Stimulated activated CD4-positive, alpha-beta T cell treated with anti-CD3 and anti-CD28 coated beads, Interleukin-1b, Interleukin-23, amount 100 ng/mL, for 24 hours (primary cell): ENCODE data around the gene FAM187B.
A peak's percentile ranks its signal among the peaks of the same experiment; 100 is the strongest.

ENCODE experiments used
- DNase-seq, 4 experiments: peaks; one replicate each; pipeline ENCODE4 v3.0.0-alpha.2; 2020; ENCODE audit warnings: low read depth in 4 of 4, low spot score in 1 of 4

The FAM187B gene

DNA sequence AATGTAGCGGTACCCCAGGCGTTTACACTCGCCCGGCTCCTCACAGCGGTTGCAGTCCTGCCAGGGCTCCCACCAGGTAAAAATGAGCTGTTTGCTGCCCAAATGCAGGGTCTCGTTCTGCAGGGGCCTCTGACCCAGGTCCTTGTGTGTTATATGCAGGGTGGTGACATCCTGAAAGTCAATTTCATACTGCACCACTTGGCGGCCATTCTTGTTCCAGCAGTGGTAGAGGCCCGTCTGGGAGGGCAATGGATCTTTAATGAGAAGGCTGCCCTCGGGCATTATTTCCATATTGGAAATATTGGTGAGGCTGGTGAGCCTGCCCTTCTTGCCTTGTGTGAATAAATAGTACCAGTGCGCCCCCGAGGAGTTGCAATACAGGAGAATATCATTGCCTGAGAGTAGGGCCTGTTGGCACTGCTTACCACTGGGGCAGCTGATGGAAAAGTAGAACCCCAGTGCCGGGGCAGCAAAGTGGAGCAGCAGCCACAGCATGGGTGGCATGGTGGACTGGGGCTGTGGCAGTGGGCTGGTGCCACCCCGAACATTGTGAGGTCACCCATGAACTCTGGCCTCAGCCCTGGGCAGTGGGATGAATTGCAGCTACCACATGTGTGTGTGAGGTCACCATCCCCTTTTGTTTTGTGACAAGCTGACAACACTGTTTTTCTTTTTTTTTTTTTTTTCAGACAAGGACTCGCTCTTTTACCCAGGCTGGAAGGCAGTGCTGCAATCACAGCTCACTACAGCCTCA lies at the start of gene FAM187B:
Gene FAM187B (minus strand): TSS at position 563 of the 754 bp plus-strand sequence. CDS start 59 bp downstream, at position 504.
- no peak for DNase-seq

DNA sequence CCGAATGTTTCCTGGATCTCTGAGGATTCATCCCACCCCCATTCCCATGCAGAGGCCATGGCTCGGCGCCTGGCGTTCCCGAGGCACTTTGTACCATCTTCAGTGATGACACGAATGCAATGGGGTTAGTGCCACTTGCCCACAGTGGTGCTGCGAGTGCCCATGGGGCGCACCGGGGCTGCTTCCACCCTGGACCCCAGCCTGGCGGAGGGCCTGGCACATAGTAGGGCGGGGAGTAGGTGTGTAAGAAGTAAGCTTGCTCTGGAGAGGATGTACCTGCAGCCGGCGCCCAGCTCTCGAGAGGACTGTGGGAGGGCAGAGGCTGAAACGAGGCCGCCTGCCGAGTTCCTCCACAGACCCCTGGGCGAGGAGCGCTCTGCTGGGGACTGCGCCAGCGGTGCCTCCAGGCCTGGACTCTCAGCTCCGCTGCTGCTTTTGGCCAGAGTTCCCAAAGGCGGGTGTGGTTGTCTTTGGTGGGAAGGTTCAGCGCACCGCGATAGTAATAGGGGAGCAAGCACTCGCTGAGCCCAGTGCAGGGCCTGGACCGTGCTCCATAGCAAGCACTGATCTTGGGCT lies 48.3 kb upstream of the FAM187B start:
- DNase-seq, result no peak

DNA sequence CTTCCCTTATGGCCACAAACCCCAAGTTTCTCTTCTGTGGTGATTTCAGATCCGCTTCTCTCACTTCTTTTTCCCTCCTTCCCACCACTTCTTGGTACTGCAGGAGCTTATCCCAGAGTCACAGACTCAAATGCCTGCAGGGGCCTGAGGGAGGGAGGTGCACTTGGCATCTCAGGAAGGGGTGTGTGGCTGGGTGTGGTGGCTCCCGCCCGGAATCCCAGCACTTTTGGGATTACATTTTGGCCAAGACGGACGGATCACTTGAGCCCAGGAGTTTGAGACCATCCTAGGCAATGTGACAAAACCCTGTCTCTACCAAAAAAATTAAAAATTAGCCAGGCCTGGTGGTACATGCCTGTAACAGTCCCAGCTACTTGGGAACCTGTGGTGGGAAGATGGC lies 45.8 kb upstream of the FAM187B start:
- DNase-seq, result no peak

DNA sequence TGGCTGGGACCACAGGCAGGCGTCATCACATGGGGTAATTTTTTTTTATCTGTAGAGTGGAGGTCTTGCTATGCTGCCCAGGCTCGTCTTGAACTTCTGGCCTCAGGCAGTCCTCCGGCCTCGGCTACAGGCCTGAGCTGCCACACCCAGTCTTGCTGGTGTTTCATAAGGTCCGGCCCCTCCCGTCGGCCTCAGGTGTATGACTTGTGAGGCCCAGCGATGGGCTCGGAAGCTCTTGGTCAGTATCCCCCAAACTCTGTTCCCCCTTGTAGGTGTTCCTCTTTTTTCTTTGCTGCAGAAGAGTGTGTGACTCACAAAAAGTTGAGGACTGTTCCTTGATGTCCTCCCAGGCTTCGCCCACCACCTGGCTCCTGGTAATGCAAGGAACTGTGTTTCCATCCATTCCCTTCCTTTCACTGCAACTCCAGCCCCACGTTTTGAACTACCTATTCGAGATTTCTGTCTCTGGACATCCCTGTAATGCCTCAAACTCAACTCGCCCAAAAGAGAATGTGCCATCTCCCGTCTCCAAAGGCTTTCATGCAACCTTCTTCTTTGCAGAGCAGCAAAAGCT lies 45.2 kb upstream of the FAM187B start:
- DNase-seq, result no peak

DNA sequence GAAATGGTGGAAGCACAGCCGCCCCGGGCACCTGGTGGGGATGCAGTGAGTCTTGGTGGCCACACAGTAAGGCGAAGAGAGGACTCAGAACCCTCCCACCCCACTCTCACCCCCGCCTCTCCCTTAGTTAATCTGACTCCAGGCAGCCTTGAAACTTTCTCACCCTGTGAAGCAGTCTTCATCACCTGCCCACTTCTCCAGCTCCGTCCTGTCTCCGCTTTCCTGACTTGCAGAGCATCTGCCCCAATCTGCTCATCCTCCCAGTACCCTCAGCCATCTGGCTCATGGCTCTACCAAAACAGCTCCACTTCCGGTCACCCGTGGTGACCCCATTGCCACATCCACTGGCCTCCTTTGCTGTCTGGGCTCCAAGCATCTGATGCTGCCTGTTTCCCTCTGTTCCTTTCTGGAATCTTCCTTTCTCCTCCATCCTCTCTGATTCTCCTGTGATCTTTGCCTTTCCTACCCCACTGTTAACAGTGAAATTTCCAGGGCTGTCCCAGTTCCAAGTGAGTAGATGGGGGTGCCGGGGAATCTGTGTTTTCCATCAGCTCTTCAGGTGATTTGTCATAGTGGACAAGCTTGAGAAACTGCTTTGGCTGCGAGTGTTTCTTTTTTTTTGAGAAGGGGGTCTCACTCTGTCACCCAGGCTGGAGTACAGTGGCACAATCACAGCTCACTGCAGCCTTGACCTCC lies 44.6 kb upstream of the FAM187B start:
- DNase-seq, result no peak

DNA sequence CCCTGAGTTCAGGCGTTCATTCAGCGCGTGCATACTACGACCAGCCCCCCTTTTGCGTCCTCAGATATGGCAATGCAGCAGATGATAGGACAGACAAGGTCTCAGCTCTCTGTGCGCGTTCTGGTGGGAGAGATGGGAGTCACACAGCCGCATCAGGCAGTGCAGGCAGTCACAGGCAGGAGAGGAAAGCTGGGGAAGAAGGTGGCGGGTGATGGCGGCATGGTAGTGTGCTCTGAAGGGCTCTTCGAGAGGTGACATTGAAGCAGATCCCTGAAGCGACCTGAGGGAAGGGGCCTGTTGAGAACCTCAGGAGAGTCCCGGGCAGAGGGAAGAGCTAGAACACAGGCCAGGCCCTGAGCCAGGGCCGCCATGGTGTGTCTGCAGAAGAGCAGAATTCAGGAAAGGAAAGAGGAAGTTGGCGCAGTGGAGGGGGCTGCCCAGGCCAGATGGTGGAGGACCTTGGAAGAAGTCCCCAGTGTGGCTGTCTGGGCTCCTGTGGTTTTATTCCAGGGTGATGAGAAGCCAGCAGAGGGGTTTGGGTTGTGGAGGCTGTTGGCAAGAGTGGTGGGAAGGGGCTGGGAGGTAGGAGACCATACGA lies 43.7 kb upstream of the FAM187B start:
- DNase-seq, result no peak

DNA sequence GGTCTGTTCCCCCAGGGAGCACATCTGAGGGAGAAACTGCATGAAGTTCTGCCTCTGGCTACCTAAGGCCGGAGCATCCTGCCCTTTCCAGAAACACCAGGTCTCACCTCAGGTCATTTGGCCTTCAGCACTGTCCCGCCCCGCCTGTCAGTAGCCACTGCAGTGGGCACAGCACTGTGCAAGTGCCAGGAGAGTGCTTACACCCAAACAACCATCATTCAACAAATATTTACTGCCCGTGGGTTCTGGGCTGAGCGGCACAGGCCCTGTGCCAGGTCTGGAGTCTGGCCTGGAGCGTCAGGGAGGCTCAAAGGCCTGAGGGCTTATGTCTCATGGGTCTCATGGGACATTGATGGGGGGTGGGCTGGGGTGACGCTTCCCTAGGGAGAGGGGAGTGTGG lies 43.0 kb upstream of the FAM187B start:
- no peak for DNase-seq

DNA sequence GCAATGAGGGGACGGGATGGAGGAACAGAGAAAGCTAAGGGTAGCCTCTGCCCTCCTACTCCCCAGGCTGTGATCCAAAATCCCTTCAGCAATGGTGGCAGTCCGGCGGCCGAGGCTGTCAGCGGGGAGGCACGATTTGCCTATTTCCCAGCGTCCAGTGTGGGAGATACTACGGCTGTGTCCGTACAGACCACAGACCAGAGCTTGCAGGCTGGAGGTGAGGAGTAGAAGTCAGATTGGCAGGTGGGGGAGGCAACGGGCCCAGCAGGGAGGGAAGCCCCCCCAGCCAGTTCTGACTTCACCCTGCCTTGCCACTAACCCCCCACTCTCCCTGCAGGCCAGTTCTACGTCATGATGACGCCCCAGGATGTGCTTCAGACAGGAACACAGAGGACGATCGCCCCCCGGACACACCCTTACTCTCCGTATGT lies 41.9 kb upstream of the FAM187B start:
- DNase-seq, result no peak

DNA sequence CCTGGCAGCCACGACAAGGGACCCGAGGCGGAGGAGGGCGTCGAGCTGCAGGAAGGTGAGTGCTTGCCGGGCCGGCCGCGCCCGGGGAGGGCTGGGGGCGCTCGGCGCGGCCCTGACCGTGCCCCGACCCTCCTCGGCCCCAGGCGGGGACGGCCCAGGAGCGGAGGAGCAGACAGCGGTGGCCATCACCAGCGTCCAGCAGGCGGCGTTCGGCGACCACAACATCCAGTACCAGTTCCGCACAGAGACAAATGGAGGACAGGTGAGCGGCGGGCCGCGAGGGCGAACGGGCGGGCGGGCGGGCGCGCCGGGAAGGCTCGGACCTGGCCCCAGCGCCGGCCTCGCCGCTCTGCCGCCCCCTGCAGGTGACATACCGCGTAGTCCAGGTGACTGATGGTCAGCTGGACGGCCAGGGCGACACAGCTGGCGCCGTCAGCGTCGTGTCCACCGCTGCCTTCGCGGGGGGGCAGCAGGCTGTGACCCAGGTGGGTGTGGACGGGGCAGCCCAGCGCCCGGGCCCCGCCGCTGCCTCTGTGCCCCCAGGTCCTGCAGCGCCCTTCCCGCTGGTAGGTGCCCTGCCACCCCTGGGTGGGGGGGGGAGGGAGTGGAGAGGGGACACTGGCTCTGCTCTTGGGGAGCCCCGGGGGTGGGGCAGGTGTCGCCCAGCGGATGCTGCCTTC lies 41.0 kb upstream of the FAM187B start:
- peak in 3 of 4 experiments; percentile 45 to 63 (median 56) for DNase-seq

DNA sequence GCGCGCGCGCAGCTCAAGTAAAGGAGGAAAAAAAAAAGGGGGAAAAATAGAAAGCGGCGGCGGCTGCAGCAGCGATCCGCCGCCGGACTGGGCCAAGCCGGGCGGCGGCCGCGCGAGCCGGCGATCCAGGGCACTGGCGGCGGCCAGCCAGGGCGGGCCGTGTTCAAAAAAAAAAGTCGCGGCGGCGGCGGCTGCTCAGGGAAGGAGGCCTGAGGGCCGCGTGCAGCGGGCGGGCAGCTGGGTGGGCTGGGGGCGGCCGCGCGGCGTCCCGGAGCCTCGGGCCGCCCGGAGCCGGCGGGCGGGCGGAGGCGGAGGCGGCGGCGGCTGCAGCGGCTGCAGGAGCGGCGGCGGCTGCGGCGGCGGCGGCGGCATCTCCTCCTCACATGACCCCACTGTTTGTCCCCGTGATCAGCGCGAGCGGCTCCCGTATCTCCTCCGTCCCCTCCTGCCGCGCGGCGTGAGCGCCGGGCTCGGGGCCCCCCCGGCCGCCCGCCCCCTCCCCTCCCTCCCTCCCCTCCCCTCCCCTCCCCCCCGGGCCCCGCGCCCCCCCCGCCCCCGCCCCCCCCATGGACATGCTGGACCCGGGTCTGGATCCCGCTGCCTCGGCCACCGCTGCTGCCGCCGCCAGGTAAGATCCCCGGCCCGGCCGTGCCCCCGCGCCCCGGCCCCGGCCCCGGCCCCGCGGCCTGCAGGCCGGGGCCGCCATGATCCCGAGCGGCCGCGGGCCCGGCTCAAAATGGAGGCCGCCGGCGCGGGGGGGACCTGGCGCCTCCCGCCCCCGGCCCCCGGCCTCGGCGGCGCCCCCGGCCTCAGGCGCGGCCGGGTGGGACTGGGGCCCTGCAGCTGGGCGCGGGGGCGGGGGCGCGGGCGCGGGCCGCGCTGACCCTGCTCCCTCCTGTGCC lies 40.2 kb upstream of the FAM187B start, which contains the start of gene USF2:
Gene USF2 (plus strand): TSS at position 427 of the 902 bp plus-strand sequence. CDS start 140 bp downstream, at position 567.
- peak in 2 of 4 experiments; percentile 51 to 54 for DNase-seq

DNA sequence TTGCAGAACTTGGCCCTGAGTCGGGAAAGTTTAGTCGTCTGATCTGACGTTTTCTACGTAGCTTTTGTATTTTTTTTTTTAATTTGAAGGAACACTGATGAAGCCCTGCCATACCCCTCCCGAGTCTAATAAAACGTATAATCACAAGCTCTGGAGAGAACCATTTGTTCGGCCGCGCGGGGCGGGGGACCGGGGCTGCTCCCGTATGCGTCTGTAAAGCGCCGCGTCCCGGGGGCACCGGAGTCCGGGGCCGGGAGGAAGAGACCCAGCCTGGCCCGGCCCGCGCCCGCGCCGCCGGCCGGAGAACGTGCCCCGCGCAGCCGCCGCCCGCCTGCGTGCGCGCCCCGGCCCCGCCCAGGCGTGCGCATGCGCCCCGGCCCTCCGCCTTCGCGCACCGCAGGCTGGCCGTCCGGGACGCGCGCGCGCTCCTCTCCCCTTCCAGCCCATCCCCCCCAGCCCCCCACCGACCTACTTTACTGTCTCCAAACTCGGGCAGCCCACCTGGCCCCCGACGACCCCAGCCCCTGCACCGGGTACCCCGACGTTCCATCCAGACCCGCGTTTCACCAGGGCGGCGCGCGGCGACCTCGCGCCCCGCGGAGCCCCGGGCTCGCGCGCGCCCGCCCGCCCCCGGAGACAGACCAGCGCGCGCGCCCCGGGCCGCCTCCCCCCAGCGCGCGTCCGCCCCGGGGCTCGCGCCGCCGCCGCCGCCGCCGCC lies 39.4 kb upstream of the FAM187B start:
- peak; percentile 27 to 67 (median 52) for DNase-seq

DNA sequence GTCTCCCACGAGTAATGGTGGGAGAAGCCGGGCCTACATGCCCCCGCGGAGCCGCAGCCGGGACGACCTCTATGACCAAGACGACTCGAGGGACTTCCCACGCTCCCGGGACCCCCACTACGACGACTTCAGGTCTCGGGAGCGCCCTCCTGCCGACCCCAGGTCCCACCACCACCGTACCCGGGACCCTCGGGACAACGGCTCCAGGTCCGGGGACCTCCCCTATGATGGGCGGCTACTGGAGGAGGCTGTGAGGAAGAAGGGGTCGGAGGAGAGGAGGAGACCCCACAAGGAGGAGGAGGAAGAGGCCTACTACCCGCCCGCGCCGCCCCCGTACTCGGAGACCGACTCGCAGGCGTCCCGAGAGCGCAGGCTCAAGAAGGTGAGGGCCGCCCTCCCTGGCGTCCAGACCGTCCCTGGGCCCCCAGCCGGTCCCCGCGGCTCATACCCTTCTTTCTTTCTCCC lies 38.8 kb upstream of the FAM187B start:
- peak in 2 of 4 experiments; percentile 23 to 24 for DNase-seq

DNA sequence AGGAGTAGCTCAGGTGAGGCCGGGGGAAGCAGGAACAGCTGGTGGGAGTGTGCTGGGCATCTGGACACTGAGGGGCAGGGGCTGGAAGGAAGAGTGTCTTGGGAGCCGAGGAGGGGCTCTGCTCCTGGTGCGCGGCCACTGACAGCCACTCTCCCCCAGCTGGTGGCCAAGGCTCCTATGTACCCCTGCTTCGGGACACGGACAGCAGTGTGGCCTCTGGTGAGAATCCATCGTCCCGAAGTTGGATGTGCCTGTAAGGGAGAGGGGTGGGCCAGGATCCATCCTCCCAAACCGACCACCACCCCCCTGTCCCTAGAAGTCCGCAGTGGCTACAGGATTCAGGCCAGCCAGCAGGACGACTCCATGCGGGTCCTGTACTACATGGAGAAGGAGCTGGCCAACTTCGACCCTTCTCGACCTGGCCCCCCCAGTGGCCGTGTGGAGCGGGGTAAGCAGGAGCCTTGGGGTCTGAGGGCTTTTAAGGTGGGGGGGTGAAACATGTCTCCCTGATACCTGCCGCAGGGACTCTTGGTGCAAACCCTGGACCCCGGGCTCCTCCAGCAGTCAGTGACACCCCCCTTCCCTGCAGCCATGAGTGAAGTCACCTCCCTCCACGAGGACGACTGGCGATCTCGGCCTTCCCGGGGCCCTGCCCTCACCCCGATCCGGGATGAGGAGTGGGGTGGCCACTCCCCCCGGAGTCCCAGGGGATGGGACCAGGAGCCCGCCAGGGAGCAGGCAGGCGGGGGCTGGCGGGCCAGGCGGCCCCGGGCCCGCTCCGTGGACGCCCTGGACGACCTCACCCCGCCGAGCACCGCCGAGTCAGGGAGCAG lies 38.2 kb upstream of the FAM187B start:
- no peak for DNase-seq

DNA sequence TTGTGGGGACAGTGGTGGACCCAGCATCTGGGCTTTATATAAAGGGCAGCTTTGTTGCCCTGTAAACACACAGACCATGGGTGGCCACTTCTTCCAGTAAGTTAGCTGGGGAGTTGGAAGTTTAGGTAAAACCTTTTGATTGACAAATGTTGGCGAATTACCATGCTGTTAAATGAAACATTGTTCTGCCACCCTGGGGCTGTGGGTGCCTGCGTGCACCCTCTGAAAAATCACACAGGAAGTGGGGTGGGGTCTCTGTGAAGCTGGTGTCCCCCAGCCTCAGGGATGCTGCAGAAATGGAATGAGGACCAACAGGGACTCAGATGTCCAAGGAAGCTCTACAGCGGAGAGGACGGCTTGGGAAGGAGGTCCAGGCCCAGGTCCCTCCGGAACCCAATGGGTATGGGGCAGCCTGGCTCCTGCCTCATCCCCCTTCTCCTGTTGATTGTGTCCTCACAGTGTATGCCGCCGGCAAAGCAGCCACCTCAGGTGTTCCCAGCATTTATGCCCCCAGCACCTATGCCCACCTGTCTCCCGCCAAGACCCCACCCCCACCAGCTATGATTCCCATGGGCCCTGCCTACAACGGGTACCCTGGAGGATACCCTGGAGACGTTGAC lies 37.5 kb upstream of the FAM187B start:
- no peak for DNase-seq

DNA sequence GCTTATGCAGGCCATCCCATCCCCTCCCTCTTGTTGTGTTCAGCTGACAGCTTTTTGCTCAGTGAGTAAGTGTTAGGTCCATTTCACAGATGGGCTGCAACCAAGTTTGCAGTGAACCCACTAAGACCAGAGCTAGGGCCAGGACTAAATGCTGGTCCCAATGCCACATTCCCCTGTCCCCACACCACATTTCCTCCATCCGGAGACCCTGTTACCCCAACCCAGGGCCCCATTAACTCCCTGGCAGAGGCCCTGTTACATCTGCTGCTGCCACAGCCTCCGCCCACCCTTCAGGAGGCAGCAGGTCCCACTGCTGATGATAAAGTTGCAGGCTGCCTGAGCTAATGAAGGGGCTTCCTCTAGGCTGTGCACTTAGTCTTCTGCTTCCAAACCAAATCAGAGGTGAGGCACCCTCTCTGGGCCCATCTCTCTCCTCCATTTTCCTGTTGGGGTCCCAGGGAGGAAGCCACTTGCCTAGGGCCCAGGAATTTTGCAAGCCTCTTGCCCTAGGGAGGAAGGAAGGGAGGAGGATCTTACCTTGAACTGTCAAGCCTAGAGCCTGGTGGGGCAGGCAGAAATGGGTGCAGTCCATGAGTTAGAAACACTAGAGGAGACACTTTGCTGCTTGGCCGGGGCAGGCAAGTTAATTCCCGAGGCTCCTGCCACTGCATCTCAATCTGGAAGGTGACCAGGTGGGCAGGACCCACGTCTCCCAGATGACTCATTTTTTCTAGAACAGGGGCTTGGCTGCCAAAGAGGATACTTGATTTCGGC lies 36.8 kb upstream of the FAM187B start:
- DNase-seq, result no peak

DNA sequence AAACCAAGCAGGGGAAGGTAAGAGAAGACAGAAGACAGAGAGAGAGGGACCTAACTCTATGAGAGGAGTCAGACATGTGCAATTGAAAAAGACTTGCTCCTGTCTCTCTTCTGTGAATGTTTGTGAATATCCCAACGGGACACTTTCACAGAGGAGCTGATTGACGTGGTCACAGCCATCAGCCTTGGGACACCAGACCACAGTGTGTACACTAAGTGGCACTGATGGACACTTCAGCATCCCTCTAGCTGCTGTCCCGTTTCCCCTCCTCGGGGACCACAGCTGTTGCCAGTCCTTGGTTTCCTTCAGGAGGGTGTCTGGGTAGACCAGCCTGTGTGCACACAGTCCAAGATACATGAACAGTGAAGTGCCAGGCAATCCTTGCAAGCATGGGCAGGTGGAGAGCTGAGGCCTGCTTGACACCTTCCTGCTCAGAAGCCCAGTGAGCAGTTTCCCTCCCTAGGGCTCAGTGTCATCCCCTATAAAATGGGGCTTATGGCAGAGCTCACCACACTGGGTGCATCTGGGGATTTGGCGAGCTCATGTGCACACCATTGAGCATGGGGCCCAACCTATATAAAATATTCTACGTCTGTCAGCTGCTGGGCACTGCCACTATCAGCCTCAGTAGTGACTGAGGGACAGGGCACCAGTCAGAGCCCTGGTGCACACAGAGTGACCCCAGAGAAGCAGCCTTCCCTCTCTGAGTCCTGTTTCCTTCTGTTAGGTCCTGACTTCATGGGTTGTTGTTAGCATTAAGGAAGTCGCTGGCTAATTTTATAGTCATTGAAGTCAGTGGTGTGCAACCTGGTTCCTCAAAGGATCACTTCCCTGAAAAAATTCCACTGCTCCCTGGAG lies 36.0 kb upstream of the FAM187B start:
- DNase-seq, result no peak
